CD4-positive, alpha-beta T cell treated with Interleukin-4 for 4 hours (primary cell): ENCODE results near the gene RPTN.

Experiments used
- DNase-seq: peaks from one replicate; pipeline ENCODE4 v3.0.0-alpha.2; 2020

RPTN gene, protein sequence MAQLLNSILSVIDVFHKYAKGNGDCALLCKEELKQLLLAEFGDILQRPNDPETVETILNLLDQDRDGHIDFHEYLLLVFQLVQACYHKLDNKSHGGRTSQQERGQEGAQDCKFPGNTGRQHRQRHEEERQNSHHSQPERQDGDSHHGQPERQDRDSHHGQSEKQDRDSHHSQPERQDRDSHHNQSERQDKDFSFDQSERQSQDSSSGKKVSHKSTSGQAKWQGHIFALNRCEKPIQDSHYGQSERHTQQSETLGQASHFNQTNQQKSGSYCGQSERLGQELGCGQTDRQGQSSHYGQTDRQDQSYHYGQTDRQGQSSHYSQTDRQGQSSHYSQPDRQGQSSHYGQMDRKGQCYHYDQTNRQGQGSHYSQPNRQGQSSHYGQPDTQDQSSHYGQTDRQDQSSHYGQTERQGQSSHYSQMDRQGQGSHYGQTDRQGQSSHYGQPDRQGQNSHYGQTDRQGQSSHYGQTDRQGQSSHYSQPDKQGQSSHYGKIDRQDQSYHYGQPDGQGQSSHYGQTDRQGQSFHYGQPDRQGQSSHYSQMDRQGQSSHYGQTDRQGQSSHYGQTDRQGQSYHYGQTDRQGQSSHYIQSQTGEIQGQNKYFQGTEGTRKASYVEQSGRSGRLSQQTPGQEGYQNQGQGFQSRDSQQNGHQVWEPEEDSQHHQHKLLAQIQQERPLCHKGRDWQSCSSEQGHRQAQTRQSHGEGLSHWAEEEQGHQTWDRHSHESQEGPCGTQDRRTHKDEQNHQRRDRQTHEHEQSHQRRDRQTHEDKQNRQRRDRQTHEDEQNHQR

DNA sequence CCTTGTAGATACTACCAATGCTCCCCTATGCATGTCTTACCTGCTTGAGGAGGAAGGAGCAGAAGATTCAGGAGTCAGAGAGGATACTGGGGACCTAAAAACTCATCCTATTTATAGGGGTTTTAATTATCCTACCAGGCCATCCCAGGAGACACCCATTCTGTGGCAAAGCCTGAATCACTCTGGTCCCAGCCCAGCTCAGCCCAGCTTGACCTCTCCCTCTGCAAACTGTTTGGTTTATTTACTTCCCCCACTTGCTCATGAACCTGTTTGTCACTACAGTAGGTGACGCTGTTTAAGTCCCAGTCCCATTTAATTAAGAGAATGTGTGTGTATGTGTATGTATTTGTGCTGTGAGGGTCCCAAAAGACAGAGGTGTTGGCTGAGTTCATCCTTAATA is at the start of gene RPTN:
TSS of gene RPTN (minus strand) at position 85 of the 400 bp plus-strand sequence. CDS start 1,339 bp downstream, outside the sequence.
- no peak for DNase-seq

GRCh38 chr1:152198982-152199381 is 40.0 kb upstream of the RPTN start:
- no peak for DNase-seq

DNA sequence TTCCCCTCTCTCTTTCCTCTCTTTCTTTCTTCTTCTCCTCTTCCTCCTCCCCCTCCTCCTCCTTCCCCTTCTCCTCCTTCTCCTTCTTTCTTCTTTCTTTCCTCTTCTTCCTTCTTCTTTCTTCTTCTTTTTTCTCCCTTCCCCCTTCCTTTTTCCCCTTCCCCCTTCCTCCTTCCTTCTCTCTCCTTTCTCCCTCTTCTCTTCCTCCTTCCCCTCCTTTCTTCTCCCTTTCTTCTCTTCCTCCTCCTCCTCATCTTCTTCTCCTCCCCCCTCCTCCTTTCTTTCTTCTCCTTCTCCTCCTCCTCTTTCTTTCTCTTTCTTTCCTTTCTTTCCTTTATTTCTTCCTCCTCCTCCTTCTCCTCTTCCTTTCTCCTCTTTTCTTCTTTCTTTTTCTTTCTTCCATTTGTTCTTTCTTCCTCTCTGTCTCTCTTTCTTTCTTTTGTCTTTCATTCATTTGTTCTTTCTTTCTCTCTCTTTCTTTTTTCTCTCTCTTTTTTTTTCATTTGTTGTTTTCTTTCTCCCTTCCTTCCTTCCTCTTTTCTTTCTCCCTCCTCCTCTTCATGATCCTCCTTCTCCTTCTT is 38.4 kb upstream of the RPTN start:
- no peak for DNase-seq

- no peak for DNase-seq
Measured at GRCh38 chr1:152191711-152192110, 32.7 kb upstream of the RPTN start.

- no peak for DNase-seq
Measured at GRCh38 chr1:152191260-152191659, 32.2 kb upstream of the RPTN start.

- no peak for DNase-seq
Measured at GRCh38 chr1:152190589-152190988, 31.6 kb upstream of the RPTN start.

GRCh38 chr1:152189657-152190442 is 30.8 kb upstream of the RPTN start:
- DNase-seq: peak; percentile 72

DNA sequence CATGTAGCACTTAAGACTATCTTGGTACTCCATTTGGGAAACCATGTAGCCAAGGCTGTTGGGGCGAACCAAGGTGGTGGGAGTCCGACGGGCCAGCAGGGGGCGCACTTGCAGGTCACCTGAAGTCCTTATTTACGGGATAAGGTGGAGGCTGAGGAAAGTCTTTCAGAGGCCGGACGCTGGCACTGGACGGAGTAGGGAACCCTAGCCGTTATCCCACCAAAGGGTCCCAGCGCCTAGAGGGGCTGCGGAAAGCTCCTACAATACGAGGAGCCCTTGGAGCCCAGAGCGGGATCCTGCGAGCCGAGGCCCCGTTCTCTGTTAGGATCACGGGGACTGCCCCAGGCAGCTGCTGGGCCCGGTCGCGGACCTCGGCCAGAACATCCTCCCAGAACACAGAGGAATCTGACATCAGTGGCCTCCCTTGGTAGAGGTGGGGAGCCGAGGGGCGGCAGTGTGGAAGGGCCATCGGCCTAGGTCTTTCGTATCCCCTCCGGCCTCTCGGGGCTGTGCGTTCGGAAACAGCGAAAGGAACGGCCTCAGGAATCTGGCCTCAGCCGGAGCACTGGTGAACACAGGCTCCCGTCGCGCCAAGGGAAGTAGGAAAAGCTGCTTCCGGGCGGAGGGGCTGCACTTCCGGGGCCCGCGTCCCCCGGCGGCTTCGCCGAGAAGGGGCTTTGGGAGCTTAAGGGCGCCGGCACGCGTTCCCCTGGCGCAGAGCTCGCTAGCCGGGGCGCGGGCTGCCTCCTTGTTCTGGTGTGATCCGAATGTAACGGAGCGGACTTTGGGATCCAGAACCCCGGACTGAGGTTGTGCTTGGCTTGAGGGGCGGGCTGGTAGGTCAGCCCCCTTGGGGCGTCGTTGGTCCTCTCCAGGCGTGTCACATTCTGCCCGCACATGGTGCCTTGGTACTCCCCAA is 29.9 kb upstream of the RPTN start:
- peak; percentile 71 for DNase-seq

DNA sequence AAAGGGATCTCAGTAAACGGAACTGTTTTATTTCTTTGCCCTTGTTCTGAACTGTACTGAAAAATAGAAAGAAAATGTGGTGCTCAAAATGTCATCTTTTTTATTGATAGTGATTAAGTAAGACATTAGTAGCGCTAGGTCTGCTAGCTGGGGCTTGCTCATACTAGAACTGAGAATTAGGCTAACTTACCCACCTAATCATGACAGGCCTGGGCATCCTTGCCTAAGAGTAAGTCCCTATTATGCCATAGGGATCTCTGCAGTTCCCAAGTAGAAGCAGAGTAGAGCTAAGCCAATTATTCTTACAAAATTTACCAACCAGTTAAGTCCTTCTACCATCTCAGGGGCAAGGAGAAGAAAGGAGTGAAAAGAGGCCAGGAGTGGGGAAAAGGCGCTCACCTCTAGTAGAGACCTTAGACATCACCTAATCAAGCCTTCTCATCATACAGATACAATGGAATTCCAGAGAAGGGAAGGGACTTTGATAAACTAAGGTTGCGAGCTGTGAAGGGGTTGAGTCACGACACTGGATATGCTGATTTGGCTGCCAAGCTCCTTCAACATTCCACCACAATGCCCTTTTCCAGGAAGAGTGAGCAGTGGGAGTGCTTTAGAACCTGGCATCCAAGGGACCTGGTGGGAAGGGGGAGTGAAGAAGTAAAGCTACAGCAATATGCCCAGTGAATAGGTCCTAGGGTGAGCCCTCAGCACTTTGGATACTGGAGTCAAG is 27.7 kb upstream of the RPTN start:
- DNase-seq: no peak

DNA sequence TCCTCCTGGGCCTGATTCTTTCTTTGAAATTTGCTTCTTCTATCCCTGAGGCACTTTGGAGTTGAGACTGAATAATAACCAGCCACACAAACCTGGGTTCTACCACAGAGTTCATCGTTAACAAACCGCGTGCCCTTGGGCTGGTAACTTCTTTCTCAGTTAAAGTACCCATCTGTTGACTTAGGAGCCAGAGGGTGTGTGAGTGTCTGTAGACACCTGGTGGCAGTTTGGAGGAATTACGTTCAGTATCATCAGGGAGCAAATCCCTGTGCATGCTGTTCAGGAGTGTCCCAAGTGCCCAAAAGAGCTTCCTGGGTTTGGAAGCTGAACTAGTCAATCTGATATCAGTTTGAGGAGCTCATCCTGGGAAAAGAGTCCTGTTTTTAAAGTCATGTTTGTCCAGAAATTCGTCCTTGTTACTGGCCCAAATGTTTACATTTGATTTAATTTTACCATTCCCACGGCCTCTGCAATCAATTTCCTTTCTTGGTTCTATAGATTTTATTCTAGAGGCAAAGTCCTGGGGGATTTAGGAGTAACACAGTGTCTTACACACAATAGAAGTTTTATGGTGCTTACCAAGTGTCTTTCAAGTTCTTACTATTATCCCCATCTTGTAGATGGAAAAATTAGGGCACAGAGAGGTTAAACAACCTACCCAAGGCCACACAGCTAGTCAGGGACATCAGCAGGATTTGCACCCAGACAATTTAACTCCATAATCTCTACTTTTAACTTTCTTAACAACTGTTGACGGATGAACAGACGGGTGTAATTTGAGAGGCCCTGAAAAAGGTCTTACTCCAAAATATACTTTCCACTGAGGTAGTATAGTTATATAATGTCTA is 26.7 kb upstream of the RPTN start:
- DNase-seq: peak; percentile 69

DNA sequence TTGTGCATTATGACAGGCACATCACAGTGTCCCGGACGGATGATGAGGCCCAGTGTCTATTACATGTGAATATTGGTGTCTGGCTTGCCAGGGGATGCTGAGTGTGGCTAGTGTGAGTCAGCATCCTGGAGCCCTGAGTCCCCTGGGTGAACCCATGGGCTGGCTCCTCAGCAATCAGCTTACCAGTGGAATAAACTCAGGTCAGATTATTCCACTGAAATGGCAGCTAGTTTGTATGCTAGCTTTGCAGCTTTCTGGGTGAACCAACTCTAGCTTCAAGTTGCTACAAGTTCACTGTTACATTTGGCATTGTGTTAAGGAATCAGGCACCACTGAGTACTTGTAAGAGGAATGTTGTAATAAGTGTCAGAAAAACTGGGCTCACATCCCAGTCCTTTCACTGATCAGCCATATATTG is 23.9 kb upstream of the RPTN start:
- no peak for DNase-seq

DNA sequence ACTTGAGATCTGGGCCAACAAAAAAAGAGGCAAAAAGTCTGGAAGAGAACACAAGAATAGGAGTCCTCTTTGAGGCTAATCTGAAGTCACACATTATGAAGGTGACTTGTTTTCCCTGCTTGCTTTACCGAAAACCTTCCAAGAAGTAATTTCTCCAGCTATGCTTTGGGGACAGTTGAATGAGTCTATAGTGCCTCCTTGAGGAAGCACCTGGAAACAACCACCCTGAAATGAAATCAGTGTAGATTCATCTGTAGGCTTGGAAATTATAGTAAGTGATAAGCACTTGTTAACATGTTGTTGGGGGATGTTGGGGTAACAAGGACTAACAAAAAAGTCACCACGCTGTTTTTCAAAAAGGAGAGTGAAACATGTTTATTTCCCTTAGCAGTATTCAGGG is 23.4 kb upstream of the RPTN start:
- DNase-seq: no peak

- no peak for DNase-seq
Measured at GRCh38 chr1:152179566-152179965, 20.5 kb upstream of the RPTN start.

GRCh38 chr1:152170287-152170905 is 11.4 kb upstream of the RPTN start:
- DNase-seq: no peak

GRCh38 chr1:152169366-152170025 is 10.5 kb upstream of the RPTN start:
- no peak for DNase-seq

GRCh38 chr1:152168535-152168868 is 9.5 kb upstream of the RPTN start:
- no peak for DNase-seq

DNA sequence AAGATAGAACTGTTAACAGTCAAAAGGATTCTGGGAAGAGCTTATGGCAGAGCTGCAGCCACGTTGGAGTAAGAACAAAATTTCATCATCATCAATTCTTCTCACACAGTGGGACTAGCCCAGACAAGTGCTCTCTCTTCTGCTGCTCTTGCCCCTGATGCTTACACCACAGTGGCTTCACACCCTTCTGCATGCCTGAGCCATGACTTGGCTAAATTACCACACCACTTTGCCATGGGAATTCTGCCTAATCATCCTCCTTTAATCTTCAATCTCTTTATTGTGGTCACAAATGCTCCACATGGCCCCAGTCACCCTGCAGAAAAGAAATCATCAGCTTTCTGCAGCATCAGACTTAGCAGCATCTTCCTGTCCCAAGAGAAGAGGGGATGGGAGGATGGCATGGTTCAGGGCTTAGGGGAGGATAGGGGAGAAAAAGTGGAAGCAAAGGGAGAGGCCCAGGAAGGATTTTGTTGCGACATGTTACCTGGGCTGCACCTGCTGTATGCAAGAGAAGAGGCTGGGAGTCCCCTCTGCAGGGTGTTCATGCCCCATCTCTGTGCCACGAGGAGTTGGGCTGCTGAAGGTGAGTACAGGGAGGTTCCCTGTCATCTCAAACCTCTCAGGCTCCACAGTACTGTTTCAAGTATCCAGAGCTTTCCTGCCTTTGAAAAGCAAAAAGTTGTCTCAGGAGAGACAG is 9.0 kb upstream of the RPTN start:
- DNase-seq: no peak

DNA sequence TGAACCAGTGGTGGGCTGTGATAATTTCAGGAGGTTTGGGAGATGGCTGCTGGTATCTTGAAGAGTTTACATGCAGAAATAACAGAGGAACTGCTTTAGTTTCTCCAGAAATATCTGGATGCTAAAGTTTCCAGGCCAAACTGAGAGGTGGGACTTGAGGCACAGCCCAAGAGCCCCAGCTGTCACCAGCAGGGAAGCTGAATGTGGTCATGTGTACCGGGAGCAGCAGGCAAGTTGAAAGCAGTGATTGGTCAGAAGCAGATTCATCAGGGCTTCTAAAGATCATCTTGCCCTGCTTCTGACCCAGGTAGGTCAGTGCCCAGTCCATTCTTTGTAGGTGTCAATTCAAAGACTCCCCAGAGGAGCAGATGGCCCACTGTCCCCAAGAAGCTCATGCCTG is 7.9 kb upstream of the RPTN start:
- DNase-seq: no peak
